Renal pelvis (tissue), 4 donors: ENCODE measurements around the gene MED13L. TPM values are rescaled to one million over a fixed set of nuclear protein-coding genes. Genes with fewer than 3 reads are reported as not detected.
"Not testable (repeated sequence)": the region's sequence is repeated elsewhere in the genome, so short reads cannot be mapped to it uniquely, and the experiment has no call there.

Experiments
- DNase-seq: peaks from one replicate; pipeline ENCODE4 v3.0.0-alpha.2; 2013
- polyA plus RNA-seq, 3 donors: library from polyadenylated mRNA; unstranded; fragments of 120-200 nt; gene quantifications; one replicate each; pipeline ENCODE4 v1.2.1, GENCODE V29; 2013; ENCODE audit not compliant: insufficient read length in 3 of 3

The MED13L gene
- polyA plus RNA-seq, 3 donors = 65.7 to 81.3 (median 80.4) TPM

- DNase-seq = no peak
Observed at GRCh38 chr12:116133636-116134214, 143.8 kb downstream of the MED13L start.

GRCh38 chr12:116133149-116133548 is 144.3 kb downstream of the MED13L start:
- DNase-seq = no peak

GRCh38 chr12:116131987-116132386 is 145.5 kb downstream of the MED13L start:
- not testable (repeated sequence) for DNase-seq

GRCh38 chr12:116131176-116131575 is 146.3 kb downstream of the MED13L start:
- DNase-seq = no peak

GRCh38 chr12:116130431-116130830 is 147.1 kb downstream of the MED13L start:
- DNase-seq = no peak

GRCh38 chr12:116128779-116129178 is 148.7 kb downstream of the MED13L start:
- no peak for DNase-seq

GRCh38 chr12:116127859-116128258 is 149.6 kb downstream of the MED13L start:
- no peak for DNase-seq

GRCh38 chr12:116126610-116127009 is 150.9 kb downstream of the MED13L start:
- no peak for DNase-seq

GRCh38 chr12:116125956-116126566 is 151.4 kb downstream of the MED13L start:
- DNase-seq = no peak

- DNase-seq = no peak
Observed at GRCh38 chr12:116125084-116125483, 152.4 kb downstream of the MED13L start.

- DNase-seq = peak; percentile 41
Observed at GRCh38 chr12:116123451-116124258, 153.8 kb downstream of the MED13L start.

- no peak for DNase-seq
Observed at GRCh38 chr12:116122628-116123027, 154.9 kb downstream of the MED13L start.

GRCh38 chr12:116121453-116121871 is 156.0 kb downstream of the MED13L start:
- no peak for DNase-seq

GRCh38 chr12:116116650-116117424 is 160.7 kb downstream of the MED13L start:
- no peak for DNase-seq

- no peak for DNase-seq
Observed at GRCh38 chr12:116113398-116114130, 163.9 kb downstream of the MED13L start.

- DNase-seq = no peak
Observed at GRCh38 chr12:116106870-116107269, 170.6 kb downstream of the MED13L start.

GRCh38 chr12:116104167-116104767 is 173.2 kb downstream of the MED13L start:
- no peak for DNase-seq

GRCh38 chr12:116101991-116102390 is 175.5 kb downstream of the MED13L start:
- no peak for DNase-seq

GRCh38 chr12:116099652-116100432 is 177.7 kb downstream of the MED13L start:
- DNase-seq = peak; percentile 19

GRCh38 chr12:116096874-116097273 is 180.6 kb downstream of the MED13L start:
- no peak for DNase-seq
